ENCODE measurements around the gene CSTPP1. TPM values are rescaled to one million over a fixed set of nuclear protein-coding genes. Genes with fewer than 3 reads are reported as not detected.

Gene CSTPP1
- polyA plus RNA-seq, 1 donor (not counting 4 experiments of a cell fraction or from before 2014, with no cell fraction given), result 20.0 TPM

DNA sequence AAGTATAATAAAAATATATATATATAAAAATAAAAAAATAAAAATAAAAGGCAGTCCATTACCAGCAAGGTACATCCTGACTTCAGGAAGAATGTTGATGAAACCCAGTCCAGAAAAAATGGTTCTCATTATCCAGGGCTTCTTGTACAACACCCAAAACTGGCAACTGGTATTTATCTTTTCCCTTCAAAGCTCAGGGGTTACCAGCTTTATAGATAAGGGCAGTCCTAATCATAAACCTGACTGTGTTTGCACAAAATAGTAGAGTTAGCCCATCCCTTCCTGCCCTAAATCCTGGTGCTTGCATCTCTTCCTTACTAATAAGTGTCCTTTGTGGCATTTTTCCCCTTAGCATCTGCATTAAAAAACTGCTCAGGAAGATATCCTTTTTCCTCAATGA, 97.5 kb downstream of the CSTPP1 start:
- no peak overlapping the region for H3K4me2 ChIP-seq (ENCODE audit: control insufficient read depth, extremely low read depth, insufficient read depth, low read depth, low read length)
- no peaks in the 10 kb centered on the region for H3K4me1 ChIP-seq (ENCODE audit: control insufficient read depth, extremely low read depth, insufficient read depth, low read length)
- H3K9ac ChIP-seq (ENCODE audit: control insufficient read depth, extremely low read depth, insufficient read depth, low read length), result no peak overlapping the region
- H3K27ac ChIP-seq (ENCODE audit: control insufficient read depth, insufficient read depth, low read length), result no peak overlapping the region
- no peak overlapping the region for H2AFZ ChIP-seq (ENCODE audit: control insufficient read depth, low read length)
- no peaks in the 10 kb centered on the region for H3K9me1 ChIP-seq (ENCODE audit: control insufficient read depth, extremely low read depth, insufficient read depth, low read length)
- no peak for FAIRE-seq
- H3K36me3 ChIP-seq (ENCODE audit: control insufficient read depth in 2 of 2, extremely low read depth in 1 of 2, insufficient read depth in 2 of 2, low read length in 2 of 2), result no peaks in the 10 kb centered on the region
- no peak overlapping the region for H3K4me3 ChIP-seq (ENCODE audit: control insufficient read depth in 2 of 3, extremely low read depth in 1 of 3, insufficient read depth in 2 of 3, low read depth in 1 of 3, low read length in 3 of 3)
- dilution Hi-C loops (cut with MboI; ENCODE audit: extremely low pct_ligation_motif_present, low sequenced_read_pairs), result no loop called here
- no peak for TF ChIP-seq EZH2 (IDR thresholded peaks at IDR 0.05; ENCODE audit: low read length)
- TF ChIP-seq, protein P1, sequence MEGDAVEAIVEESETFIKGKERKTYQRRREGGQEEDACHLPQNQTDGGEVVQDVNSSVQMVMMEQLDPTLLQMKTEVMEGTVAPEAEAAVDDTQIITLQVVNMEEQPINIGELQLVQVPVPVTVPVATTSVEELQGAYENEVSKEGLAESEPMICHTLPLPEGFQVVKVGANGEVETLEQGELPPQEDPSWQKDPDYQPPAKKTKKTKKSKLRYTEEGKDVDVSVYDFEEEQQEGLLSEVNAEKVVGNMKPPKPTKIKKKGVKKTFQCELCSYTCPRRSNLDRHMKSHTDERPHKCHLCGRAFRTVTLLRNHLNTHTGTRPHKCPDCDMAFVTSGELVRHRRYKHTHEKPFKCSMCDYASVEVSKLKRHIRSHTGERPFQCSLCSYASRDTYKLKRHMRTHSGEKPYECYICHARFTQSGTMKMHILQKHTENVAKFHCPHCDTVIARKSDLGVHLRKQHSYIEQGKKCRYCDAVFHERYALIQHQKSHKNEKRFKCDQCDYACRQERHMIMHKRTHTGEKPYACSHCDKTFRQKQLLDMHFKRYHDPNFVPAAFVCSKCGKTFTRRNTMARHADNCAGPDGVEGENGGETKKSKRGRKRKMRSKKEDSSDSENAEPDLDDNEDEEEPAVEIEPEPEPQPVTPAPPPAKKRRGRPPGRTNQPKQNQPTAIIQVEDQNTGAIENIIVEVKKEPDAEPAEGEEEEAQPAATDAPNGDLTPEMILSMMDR (optimal IDR thresholded peaks at IDR 0.05 in 1 of 3, IDR thresholded peaks at IDR 0.05 in 1 of 3, conservative IDR thresholded peaks at IDR 0.05 in 1 of 3; ENCODE audit: extremely low read depth in 1 of 3, insufficient read depth in 2 of 3, low read length in 3 of 3), result no peak
- H4K20me1 ChIP-seq (ENCODE audit: control insufficient read depth, extremely low read depth, insufficient read depth, low read length), result no peaks in the 10 kb centered on the region
- H3K27me3 ChIP-seq (ENCODE audit: control insufficient read depth, extremely low read depth, insufficient read depth, low read length), result no peaks in the 10 kb centered on the region
- DNase-seq (ENCODE audit: low read depth, low spot score), result no peak
- no peaks in the 10 kb centered on the region for H3K9me3 ChIP-seq (ENCODE audit: control insufficient read depth, low read depth, low read length)
- no peaks in the 10 kb centered on the region for H3K79me2 ChIP-seq (ENCODE audit: control insufficient read depth, insufficient read depth, low read length)

DNA sequence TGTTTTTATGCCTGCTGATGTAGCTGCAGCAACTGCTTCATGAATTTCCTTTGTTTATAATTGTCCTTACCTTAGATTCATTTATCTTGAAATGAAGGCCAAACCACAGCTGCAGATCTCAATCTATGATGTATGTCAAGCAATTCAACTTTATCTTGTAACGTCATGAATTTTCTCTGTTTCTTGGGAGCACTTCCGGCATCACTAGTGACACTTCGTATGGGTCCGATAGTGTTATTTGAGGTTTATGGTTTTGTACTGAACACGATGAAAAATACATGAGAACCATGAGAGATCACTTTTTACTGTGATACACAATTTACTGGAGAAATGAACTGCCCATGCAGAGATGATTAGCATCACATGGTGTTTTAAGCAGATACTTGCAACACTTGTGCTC, 98.5 kb downstream of the CSTPP1 start:
- Histone ChIP-seq H3K9me3 (ENCODE audit: control insufficient read depth, low read depth, low read length) (no peaks in the 10 kb centered on the region), H3K27ac (ENCODE audit: control insufficient read depth, insufficient read depth, low read length) (no peak overlapping the region), H3K9ac (ENCODE audit: control insufficient read depth, extremely low read depth, insufficient read depth, low read length) (no peak overlapping the region), H2AFZ (ENCODE audit: control insufficient read depth, low read length) (no peak overlapping the region), H3K79me2 (ENCODE audit: control insufficient read depth, insufficient read depth, low read length) (no peaks in the 10 kb centered on the region), H4K20me1 (ENCODE audit: control insufficient read depth, extremely low read depth, insufficient read depth, low read length) (no peaks in the 10 kb centered on the region), H3K9me1 (ENCODE audit: control insufficient read depth, extremely low read depth, insufficient read depth, low read length) (no peaks in the 10 kb centered on the region), H3K36me3 (ENCODE audit: control insufficient read depth in 2 of 2, extremely low read depth in 1 of 2, insufficient read depth in 2 of 2, low read length in 2 of 2) (no peaks in the 10 kb centered on the region), H3K4me3 (ENCODE audit: control insufficient read depth in 2 of 3, extremely low read depth in 1 of 3, insufficient read depth in 2 of 3, low read depth in 1 of 3, low read length in 3 of 3) (no peak overlapping the region), H3K27me3 (ENCODE audit: control insufficient read depth, extremely low read depth, insufficient read depth, low read length) (no peaks in the 10 kb centered on the region), H3K4me1 (ENCODE audit: control insufficient read depth, extremely low read depth, insufficient read depth, low read length) (no peaks in the 10 kb centered on the region), H3K4me2 (ENCODE audit: control insufficient read depth, extremely low read depth, insufficient read depth, low read depth, low read length) (no peak overlapping the region)
- TF ChIP-seq, protein P1 (optimal IDR thresholded peaks at IDR 0.05 in 1 of 3, IDR thresholded peaks at IDR 0.05 in 1 of 3, conservative IDR thresholded peaks at IDR 0.05 in 1 of 3; ENCODE audit: extremely low read depth in 1 of 3, insufficient read depth in 2 of 3, low read length in 3 of 3), result no peak
- TF ChIP-seq EZH2 (IDR thresholded peaks at IDR 0.05; ENCODE audit: low read length), result no peak
- no peak for DNase-seq (ENCODE audit: low read depth, low spot score)
- FAIRE-seq, result no peak
- dilution Hi-C loops (cut with MboI; ENCODE audit: extremely low pct_ligation_motif_present, low sequenced_read_pairs), result no loop called here
